MM.1S (cell line): ENCODE results near the gene PARK7.
"Not testable (repeated sequence)": the region's sequence is repeated elsewhere in the genome, so short reads cannot be mapped to it uniquely, and the experiment has no call there.

ENCODE experiments used
- EZH2 ChIP-seq: fragments of 300-600 bp; sonication (generic); optimal IDR thresholded peaks from 2 replicates; pipeline ENCODE3; 2017; ENCODE audit warnings: low read depth, mild to moderate bottlenecking, antibody characterized with exemption, low read length, mixed read lengths
- TF ChIP-seq, protein P1 (sequence below): fragments of 300-600 bp; sonication (generic); IDR thresholded peaks from 2 replicates; pipeline ENCODE4 v1.5.1; 2016; ENCODE audit warnings: antibody characterized with exemption, low read length, mixed read lengths

DNA sequence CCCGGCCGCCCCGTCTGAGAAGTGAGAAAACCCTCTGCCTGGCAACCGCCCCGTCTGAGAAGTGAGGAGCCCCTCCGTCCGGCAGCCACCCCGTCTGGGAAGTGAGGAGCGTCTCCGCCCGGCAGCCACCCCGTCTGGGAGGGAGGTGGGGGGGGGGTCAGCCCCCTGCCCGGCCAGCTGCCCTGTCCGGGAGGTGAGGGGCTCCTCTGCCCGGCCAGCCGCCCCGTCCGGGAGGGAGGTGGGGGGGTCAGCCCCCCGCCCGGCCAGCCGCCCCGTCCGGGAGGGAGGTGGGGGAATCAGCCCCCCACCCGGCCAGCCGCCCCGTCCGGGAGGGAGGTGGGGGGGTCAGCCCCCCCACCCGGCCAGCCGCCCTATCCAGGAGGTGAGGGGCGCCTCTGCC lies 8.7 kb upstream of the PARK7 start:
- TF ChIP-seq, protein P1, sequence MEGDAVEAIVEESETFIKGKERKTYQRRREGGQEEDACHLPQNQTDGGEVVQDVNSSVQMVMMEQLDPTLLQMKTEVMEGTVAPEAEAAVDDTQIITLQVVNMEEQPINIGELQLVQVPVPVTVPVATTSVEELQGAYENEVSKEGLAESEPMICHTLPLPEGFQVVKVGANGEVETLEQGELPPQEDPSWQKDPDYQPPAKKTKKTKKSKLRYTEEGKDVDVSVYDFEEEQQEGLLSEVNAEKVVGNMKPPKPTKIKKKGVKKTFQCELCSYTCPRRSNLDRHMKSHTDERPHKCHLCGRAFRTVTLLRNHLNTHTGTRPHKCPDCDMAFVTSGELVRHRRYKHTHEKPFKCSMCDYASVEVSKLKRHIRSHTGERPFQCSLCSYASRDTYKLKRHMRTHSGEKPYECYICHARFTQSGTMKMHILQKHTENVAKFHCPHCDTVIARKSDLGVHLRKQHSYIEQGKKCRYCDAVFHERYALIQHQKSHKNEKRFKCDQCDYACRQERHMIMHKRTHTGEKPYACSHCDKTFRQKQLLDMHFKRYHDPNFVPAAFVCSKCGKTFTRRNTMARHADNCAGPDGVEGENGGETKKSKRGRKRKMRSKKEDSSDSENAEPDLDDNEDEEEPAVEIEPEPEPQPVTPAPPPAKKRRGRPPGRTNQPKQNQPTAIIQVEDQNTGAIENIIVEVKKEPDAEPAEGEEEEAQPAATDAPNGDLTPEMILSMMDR: not testable (repeated sequence)
- TF ChIP-seq EZH2: not testable (repeated sequence)
